NT2/D1 (cell line): Measurements from ENCODE around the gene MYL12A.

ENCODE experiments used
- DNase-seq: peaks from one replicate; pipeline ENCODE4 v3.0.0-alpha.2; 2011; ENCODE audit warnings: low read depth, low spot score
- H3K27me3 ChIP-seq: 2 replicates; pipeline ENCODE4 v1.6.0; 2011; ENCODE audit warnings: mild to moderate bottlenecking; ENCODE audit not compliant: insufficient read length, insufficient read depth
- H3K36me3 ChIP-seq: 2 replicates; pipeline ENCODE4 v1.6.1; 2011; ENCODE audit warnings: mild to moderate bottlenecking, low read length, mixed read lengths; ENCODE audit not compliant: insufficient read depth, insufficient read length
- H3K4me1 ChIP-seq: 2 replicates; pipeline ENCODE4 v1.5.1; 2011; ENCODE audit not compliant: insufficient read depth, insufficient read length
- H3K4me3 ChIP-seq: 2 replicates; pipeline ENCODE4 v1.5.1; 2011; ENCODE audit warnings: low read depth; ENCODE audit not compliant: insufficient read length
- H3K9ac ChIP-seq: 2 replicates; pipeline ENCODE4 v1.6.0; 2011; ENCODE audit warnings: low read depth; ENCODE audit not compliant: insufficient read length
- H3K9me3 ChIP-seq: 2 replicates; pipeline ENCODE4 v1.5.1; 2011; ENCODE audit warnings: mild to moderate bottlenecking, low read length; ENCODE audit not compliant: insufficient read depth
- SUZ12 ChIP-seq: IDR thresholded peaks from 2 replicates; pipeline ENCODE4 v1.6.1; 2011; ENCODE audit not compliant: insufficient read length, insufficient read depth; ENCODE audit errors: extremely low read depth
- YY1 ChIP-seq: IDR thresholded peaks from 2 replicates; pipeline ENCODE4 v1.6.1; 2011; ENCODE audit not compliant: insufficient read length, insufficient read depth
- ZNF274 ChIP-seq: IDR thresholded peaks from 2 replicates; pipeline ENCODE4 v1.6.1; 2011; ENCODE audit warnings: mild to moderate bottlenecking, low read depth, low read length

The MYL12A gene

DNA sequence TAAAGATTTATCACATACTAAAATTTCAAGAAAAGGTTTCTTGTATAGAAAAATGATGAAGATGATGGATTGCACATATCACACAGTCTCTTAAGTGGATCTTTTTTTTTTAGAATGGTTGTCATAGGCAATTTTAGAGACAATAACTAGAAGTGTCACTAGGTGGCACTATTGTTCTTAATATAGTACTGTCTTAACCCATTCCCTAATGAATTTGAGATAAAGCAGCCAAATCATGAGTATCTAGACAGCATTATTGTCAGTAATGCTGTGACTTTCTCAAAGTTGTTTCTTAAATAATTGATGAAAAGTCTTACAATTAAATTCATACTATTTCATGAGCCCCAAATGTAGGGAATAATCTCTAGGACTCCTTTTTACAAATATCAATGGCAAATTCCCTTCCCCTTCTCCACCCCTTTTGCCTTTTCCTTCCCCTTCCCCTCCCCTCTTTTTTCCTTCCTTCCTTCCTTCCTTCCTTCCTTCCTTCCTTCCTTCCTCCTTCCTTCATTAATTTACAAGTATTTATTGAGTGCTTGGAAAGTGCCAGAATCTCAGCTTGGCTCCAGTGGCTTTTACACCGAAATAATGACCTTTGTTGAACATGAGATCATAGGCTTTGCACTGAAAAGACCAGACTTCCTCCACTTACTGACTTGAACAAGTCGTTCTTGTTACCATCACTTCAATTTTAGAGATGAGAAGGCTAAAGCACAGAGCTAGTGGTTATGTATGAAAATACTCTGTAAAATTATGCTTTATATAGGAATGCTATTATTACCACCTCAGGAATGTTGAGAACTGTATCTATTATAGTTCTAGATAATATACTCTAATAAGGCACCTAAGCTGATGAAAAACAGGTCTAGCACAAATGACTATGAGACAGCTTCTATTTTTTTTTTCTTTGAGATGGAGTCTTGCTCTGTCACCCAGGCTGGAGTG lies 34.1 kb downstream of the MYL12A start:
- Histone ChIP-seq H3K9ac (no peak overlapping the region), H3K27me3 (no peaks in the 10 kb centered on the region), H3K4me3 (no peak overlapping the region), H3K9me3 (no peaks in the 10 kb centered on the region), H3K4me1 (no peaks in the 10 kb centered on the region), H3K36me3 (peaks cover 14% of the 10 kb centered on the region)
- TF ChIP-seq SUZ12 (no peak), ZNF274 (no peak), YY1 (no peak)
- DNase-seq: no peak

DNA sequence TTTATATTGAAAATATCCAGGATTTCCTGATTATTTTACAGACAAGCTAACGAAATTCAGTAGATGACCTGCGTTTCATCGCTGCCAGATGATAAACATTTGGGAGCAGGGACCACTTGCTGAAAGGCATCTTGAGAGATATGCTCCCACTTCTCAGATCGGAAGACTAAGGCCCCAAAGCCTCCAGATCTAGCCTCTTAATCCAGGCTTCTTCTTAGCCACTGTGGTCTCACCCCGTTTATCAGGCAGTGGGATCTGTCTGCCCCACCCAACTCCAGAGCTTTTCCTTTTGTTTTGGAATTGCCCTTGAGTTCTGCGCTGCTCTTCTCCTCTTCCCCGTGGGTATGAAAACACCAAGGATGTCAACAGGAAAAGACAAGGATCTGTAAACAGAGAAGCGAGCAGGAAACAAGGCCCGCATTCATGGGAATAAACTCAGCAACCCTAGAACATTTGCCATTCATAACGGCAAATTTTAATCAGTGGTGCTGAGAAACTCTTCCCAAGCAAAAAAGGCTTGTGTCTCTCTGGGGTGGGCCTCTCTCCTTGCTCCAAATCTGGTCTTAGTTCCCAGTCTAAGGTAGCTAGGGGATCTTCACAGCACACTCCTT lies 35.8 kb downstream of the MYL12A start:
- Histone ChIP-seq H3K4me3 (no peak overlapping the region), H3K4me1 (no peaks in the 10 kb centered on the region), H3K36me3 (no peaks in the 10 kb centered on the region), H3K9me3 (no peaks in the 10 kb centered on the region), H3K9ac (no peak overlapping the region), H3K27me3 (no peaks in the 10 kb centered on the region)
- DNase-seq: no peak
- TF ChIP-seq ZNF274: no peak

DNA sequence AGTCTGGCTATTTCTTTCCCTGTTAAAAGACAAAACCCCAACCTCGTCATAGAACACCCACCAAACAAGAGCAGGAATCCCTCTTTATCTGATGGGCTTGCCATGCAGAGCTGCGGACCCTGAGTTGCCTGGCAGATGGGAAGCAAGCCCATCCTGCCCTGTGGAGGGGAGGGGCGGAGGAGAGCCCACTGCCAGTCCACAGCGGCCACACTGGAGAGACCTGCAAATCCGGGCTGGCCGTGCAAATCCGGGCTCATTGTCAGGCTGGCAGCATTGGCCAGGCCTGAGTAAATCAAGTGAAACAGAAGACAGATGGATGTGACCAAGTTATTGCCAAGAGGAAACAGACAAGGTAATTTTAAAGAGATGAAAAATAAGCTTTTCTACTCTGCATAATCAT lies 36.3 kb downstream of the MYL12A start:
- TF ChIP-seq YY1 (no peak), ZNF274 (no peak), SUZ12 (no peak)
- H3K27me3 ChIP-seq: no peaks in the 10 kb centered on the region
- H3K4me1 ChIP-seq: no peaks in the 10 kb centered on the region
- H3K36me3 ChIP-seq: no peaks in the 10 kb centered on the region
- no peak for DNase-seq
- H3K9ac ChIP-seq: no peak overlapping the region
- no peaks in the 10 kb centered on the region for H3K9me3 ChIP-seq
- H3K4me3 ChIP-seq: no peak overlapping the region

DNA sequence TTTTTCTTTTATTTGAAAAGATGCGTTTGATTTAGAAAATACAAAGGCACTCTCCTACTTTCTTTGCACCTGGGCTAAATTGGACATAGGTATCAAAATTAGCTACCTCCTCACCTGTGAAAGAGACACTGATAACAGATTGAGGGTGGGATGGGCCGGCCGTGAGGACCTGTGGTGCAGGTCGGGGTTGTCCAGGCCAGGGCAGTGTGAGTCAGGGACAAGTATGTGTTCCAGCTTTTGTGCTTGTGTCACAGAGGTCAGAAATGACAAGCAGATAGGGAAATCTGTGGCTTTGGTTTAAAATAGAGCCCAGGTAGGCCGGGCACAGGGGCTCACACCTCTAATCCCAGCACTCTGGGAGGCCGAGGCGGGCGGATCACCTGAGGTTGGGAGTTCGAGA lies 36.9 kb downstream of the MYL12A start:
- Histone ChIP-seq H3K9me3 (no peaks in the 10 kb centered on the region), H3K36me3 (no peaks in the 10 kb centered on the region), H3K4me3 (no peak overlapping the region), H3K27me3 (no peaks in the 10 kb centered on the region), H3K4me1 (no peaks in the 10 kb centered on the region), H3K9ac (no peak overlapping the region)
- TF ChIP-seq ZNF274: no peak
- TF ChIP-seq SUZ12: no peak
- no peak for TF ChIP-seq YY1
- DNase-seq: no peak

DNA sequence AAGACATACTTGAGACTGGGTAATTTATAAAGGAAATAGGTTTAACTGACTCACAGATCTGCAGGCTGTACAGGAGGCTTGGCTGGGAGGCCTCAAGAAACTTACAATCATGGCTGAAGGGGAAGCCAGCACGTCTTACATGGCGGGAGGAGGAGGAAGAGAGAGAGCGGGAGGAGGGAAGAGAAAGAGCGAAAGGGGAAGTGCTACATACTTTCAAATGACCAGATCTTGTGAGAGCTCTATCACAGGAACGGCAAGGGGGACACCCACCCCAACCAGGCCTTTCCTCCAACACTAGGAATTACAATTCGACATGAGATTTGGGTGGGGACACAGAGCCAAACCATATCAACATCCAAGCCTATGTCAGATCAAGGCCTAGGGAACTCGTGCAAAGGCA lies 38.6 kb downstream of the MYL12A start:
- H3K27me3 ChIP-seq: no peaks in the 10 kb centered on the region
- no peak overlapping the region for H3K9ac ChIP-seq

DNA sequence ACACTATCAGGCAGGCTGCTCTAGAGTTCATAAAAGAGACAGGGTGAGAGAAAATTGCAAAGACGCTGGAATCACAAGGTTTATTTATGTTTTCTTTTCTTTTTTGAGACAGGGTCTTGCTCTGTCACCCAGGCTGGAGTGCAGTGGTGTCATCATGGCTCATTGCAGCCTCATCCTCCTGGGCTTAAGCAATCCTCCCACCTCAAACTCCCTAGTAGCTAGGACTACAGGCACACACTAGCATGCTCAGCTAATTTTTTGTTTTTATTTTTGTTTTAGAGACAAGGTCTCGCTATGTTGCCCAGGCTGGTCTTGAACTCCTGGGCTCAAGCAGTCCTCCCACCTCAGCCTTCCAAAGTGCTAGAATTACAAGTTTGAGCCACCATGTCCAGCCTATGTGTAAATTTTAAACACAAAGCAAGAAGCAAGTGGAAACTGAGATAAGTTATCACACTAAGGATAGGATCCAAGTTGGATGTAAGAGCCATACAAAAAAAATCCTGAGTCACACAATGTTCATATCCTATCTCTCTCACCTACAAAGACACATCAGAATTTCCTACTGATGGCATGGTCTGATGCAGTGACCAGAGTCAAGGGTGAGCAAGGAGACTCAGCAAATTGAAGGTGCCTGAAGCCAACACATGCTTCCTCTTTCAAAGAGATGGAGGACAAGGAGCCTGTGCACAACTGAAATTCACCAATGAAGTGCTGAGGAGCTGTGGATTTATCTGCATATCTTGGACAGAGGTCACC lies 45.8 kb downstream of the MYL12A start:
- Histone ChIP-seq H3K9me3 (peaks cover 20% of the 10 kb centered on the region; the same call in 1 of the 2 replicates), H3K9ac (no peak overlapping the region), H3K27me3 (no peaks in the 10 kb centered on the region), H3K4me1 (no peaks in the 10 kb centered on the region), H3K4me3 (no peak overlapping the region), H3K36me3 (peaks cover 4% of the 10 kb centered on the region)
- no peak for DNase-seq
- TF ChIP-seq ZNF274 (no peak), YY1 (no peak), SUZ12 (no peak)

More for the DNA sequence above, 38.6 kb downstream of the MYL12A start:
- H3K4me3 ChIP-seq: no peak overlapping the region
- H3K9me3 ChIP-seq: 0 out of 2 replicates have a peak, but pooled peaks cover 10% of the 10 kb centered on the region
- DNase-seq: no peak
- no peaks in the 10 kb centered on the region for H3K36me3 ChIP-seq
- TF ChIP-seq ZNF274 (no peak), YY1 (no peak), SUZ12 (no peak)
- H3K4me1 ChIP-seq: no peaks in the 10 kb centered on the region
